SU-DHL-6 (cell line): ENCODE data around the gene DCDC2.
"Not testable (repeated sequence)": the region's sequence is repeated elsewhere in the genome, so short reads cannot be mapped to it uniquely, and the experiment has no call there.

Source experiments
- EZH2phosphoT487 ChIP-seq: fragments of 200-600 bp; sonication (generic), shearing (Covaris generic); conservative IDR thresholded peaks from 2 replicates; pipeline ENCODE4 v1.6.1; 2018; ENCODE audit warnings: mild to moderate bottlenecking, antibody characterized with exemption, low read length, moderate library complexity, mixed read lengths
- TF ChIP-seq, protein P1 (sequence below): fragments of 200-600 bp; sonication (generic); IDR thresholded peaks from one replicate; pipeline ENCODE4 v1.5.1; 2017; ENCODE audit warnings: antibody characterized with exemption, mild to moderate bottlenecking, low read length, moderate library complexity; ENCODE audit not compliant: insufficient read depth, poor library complexity, severe bottlenecking

- TF ChIP-seq, protein P1, sequence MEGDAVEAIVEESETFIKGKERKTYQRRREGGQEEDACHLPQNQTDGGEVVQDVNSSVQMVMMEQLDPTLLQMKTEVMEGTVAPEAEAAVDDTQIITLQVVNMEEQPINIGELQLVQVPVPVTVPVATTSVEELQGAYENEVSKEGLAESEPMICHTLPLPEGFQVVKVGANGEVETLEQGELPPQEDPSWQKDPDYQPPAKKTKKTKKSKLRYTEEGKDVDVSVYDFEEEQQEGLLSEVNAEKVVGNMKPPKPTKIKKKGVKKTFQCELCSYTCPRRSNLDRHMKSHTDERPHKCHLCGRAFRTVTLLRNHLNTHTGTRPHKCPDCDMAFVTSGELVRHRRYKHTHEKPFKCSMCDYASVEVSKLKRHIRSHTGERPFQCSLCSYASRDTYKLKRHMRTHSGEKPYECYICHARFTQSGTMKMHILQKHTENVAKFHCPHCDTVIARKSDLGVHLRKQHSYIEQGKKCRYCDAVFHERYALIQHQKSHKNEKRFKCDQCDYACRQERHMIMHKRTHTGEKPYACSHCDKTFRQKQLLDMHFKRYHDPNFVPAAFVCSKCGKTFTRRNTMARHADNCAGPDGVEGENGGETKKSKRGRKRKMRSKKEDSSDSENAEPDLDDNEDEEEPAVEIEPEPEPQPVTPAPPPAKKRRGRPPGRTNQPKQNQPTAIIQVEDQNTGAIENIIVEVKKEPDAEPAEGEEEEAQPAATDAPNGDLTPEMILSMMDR, result not testable (repeated sequence)
- not testable (repeated sequence) for TF ChIP-seq EZH2phosphoT487
Measured at GRCh38 chr6:24236779-24237178, 121.1 kb downstream of the DCDC2 start.
